NT2/D1 (cell line): ENCODE measurements around the gene MX1.

Experiments
- SUZ12 ChIP-seq: IDR thresholded peaks from 2 replicates; pipeline ENCODE4 v1.6.1; 2011; ENCODE audit not compliant: insufficient read length, insufficient read depth; ENCODE audit errors: extremely low read depth
- YY1 ChIP-seq: IDR thresholded peaks from 2 replicates; pipeline ENCODE4 v1.6.1; 2011; ENCODE audit not compliant: insufficient read length, insufficient read depth
- ZNF274 ChIP-seq: IDR thresholded peaks from 2 replicates; pipeline ENCODE4 v1.6.1; 2011; ENCODE audit warnings: mild to moderate bottlenecking, low read depth, low read length

GRCh38 chr21:41426676-41427404 lies 801 bp downstream of the MX1 start:
- TF ChIP-seq YY1 (no peak), ZNF274 (no peak), SUZ12 (no peak)
